ENCODE results near the gene CER1.

CER1 gene

DNA sequence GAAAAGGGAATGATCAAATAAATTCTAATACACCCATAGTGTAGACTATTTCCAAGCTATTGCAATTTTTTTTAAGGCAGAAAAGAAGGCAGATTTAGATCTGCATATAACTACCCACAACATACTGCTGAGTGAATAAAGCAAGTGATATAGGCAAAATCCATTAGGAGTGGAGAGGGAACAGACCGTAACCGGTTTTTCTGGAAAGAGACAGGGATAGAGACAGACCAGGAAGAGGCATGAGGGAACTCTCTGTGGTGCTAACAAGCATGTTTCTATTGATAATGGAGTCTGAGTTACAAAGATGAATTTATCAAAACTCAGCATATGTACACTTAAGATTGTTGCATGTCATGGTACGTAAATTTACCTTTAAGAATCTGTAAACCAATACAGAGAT is 43.8 kb downstream of the CER1 start:
- ChIA-PET POLR2A (no interaction called here), CTCF (interaction anchor here (0.9 kb wide), 1 partner anchor 17 kb away, joined by 3 read pairs; no protein-coding TSS in a partner anchor)
- H3K4me3 ChIP-seq (ENCODE audit: low read depth, low read length): no peak overlapping the region
- no peaks in the 10 kb centered on the region for H3K4me1 ChIP-seq (ENCODE audit: control insufficient read depth, insufficient read depth, low read length)
- TF ChIP-seq HOXD13 (CRISPR knock-in tag; IDR thresholded peaks at IDR 0.05; ENCODE audit: borderline replicate concordance): no peak
- TF ChIP-seq ZNF223 (tag by site-specific recombination; IDR thresholded peaks at IDR 0.05): no peak
- TF ChIP-seq ZBTB1 (tag by site-specific recombination; IDR thresholded peaks at IDR 0.05): no peak
- TF ChIP-seq ZNF843 (tag by site-specific recombination; IDR thresholded peaks at IDR 0.05): no peak
- no peak for TF ChIP-seq ZNF155 (tag by site-specific recombination; IDR thresholded peaks at IDR 0.05)
- TF ChIP-seq, protein P1, sequence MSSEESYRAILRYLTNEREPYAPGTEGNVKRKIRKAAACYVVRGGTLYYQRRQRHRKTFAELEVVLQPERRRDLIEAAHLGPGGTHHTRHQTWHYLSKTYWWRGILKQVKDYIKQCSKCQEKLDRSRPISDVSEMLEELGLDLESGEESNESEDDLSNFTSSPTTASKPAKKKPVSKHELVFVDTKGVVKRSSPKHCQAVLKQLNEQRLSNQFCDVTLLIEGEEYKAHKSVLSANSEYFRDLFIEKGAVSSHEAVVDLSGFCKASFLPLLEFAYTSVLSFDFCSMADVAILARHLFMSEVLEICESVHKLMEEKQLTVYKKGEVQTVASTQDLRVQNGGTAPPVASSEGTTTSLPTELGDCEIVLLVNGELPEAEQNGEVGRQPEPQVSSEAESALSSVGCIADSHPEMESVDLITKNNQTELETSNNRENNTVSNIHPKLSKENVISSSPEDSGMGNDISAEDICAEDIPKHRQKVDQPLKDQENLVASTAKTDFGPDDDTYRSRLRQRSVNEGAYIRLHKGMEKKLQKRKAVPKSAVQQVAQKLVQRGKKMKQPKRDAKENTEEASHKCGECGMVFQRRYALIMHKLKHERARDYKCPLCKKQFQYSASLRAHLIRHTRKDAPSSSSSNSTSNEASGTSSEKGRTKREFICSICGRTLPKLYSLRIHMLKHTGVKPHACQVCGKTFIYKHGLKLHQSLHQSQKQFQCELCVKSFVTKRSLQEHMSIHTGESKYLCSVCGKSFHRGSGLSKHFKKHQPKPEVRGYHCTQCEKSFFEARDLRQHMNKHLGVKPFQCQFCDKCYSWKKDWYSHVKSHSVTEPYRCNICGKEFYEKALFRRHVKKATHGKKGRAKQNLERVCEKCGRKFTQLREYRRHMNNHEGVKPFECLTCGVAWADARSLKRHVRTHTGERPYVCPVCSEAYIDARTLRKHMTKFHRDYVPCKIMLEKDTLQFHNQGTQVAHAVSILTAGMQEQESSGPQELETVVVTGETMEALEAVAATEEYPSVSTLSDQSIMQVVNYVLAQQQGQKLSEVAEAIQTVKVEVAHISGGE (tag by site-specific recombination; conservative IDR thresholded peaks at IDR 0.05; ENCODE audit: low read depth): no peak
- TF ChIP-seq KLF9 (tag by site-specific recombination; IDR thresholded peaks at IDR 0.05; ENCODE audit: low read depth): no peak
- H3K36me3 ChIP-seq (ENCODE audit: control insufficient read depth in 2 of 2, insufficient read depth in 1 of 2, low read length in 2 of 2): peaks cover 0 to 4% of the 10 kb centered on the region in 2 experiments; a peak in 1 of 3 replicates
- no peaks in the 10 kb centered on the region for H3K9me3 ChIP-seq (ENCODE audit: control insufficient read depth, insufficient read depth, low read depth, low read length)
- no peak overlapping the region for H3K27ac ChIP-seq (ENCODE audit: extremely low read depth, low read depth, low read length)

DNA sequence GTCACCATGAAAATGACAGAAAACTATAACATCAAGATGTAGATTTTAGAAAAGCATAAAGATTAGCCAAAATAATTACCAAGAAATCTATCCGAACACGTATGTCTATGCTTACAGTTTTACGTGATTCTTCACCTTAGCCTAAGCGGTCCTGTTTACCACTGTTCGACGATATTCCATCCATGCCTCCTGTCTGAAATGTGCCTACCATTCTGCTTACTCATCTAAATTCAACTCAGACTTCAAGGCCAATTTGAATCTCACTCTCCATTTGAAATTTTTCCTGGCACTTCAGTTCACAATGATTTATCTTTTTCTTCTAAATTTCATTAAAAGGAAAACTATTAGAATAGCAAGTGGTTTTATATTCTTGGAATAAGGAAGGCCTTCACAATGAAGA is 44.7 kb downstream of the CER1 start:
- Histone ChIP-seq H3K9me3 (ENCODE audit: control insufficient read depth, insufficient read depth, low read depth, low read length) (no peaks in the 10 kb centered on the region), H3K4me1 (ENCODE audit: control insufficient read depth, insufficient read depth, low read length) (no peaks in the 10 kb centered on the region), H3K4me3 (ENCODE audit: low read depth, low read length) (no peak overlapping the region), H3K27ac (ENCODE audit: extremely low read depth, low read depth, low read length) (no peak overlapping the region), H3K36me3 (ENCODE audit: control insufficient read depth in 2 of 2, insufficient read depth in 1 of 2, low read length in 2 of 2) (peaks cover 0 to 4% of the 10 kb centered on the region in 2 experiments; a peak in 1 of 3 replicates)
- TF ChIP-seq ZBTB7A (tag by site-specific recombination; IDR thresholded peaks at IDR 0.05; ENCODE audit: low read depth) (no peak), ZNF660 (tag by site-specific recombination; IDR thresholded peaks at IDR 0.05) (no peak), ZNF24 (tag by site-specific recombination; IDR thresholded peaks at IDR 0.05) (no peak), ZNF610 (tag by site-specific recombination; IDR thresholded peaks at IDR 0.05; ENCODE audit: borderline replicate concordance) (no peak), ZFP3 (tag by site-specific recombination; IDR thresholded peaks at IDR 0.05; ENCODE audit: low read depth) (no peak), HOXD13 (CRISPR knock-in tag; IDR thresholded peaks at IDR 0.05; ENCODE audit: borderline replicate concordance) (no peak), GLI2 (tag by site-specific recombination; IDR thresholded peaks at IDR 0.05; ENCODE audit: borderline replicate concordance, low read depth) (no peak)
- TF ChIP-seq, protein P2, sequence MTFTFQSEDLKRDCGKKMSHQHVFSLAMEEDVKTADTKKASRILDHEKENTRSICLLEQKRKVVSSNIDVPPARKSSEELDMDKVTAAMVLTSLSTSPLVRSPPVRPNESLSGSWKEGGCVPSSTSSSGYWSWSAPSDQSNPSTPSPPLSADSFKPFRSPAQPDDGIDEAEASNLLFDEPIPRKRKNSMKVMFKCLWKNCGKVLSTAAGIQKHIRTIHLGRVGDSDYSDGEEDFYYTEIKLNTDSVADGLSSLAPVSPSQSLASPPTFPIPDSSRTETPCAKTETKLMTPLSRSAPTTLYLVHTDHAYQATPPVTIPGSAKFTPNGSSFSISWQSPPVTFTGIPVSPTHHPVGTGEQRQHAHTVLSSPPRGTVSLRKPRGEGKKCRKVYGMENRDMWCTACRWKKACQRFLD (tag by site-specific recombination; IDR thresholded peaks at IDR 0.05): no peak
- ChIA-PET POLR2A (no interaction called here), CTCF (no interaction called here)

DNA sequence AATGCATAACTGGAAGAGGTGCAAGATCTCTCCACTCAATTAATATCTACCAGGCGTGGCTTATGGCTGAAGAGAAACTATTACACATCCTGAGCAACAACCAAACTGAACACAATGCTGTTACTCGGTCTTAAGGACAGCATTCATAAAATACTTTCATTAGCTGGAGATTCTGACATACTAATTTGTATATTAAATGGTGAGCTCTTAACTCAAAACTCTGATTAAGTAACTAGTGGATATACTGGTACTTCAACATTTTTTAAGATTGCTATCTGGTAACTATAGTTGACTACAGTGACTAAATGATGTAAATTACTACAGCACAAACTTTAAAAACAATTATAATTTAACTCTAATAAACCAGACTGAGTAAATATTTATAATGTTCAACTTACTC is 45.1 kb downstream of the CER1 start:
- CTCF ChIA-PET: interaction anchor here (1.2 kb wide), 1 partner anchor 25 kb away, joined by 6 read pairs; no protein-coding TSS in a partner anchor
- Histone ChIP-seq H3K9me3 (ENCODE audit: control insufficient read depth, insufficient read depth, low read depth, low read length) (no peaks in the 10 kb centered on the region), H3K27ac (ENCODE audit: extremely low read depth, low read depth, low read length) (no peak overlapping the region), H3K4me3 (ENCODE audit: low read depth, low read length) (no peak overlapping the region), H3K36me3 (ENCODE audit: control insufficient read depth in 2 of 2, insufficient read depth in 1 of 2, low read length in 2 of 2) (peaks cover 0 to 4% of the 10 kb centered on the region in 2 experiments; a peak in 1 of 3 replicates), H3K4me1 (ENCODE audit: control insufficient read depth, insufficient read depth, low read length) (no peaks in the 10 kb centered on the region)
- TF ChIP-seq, protein P3, sequence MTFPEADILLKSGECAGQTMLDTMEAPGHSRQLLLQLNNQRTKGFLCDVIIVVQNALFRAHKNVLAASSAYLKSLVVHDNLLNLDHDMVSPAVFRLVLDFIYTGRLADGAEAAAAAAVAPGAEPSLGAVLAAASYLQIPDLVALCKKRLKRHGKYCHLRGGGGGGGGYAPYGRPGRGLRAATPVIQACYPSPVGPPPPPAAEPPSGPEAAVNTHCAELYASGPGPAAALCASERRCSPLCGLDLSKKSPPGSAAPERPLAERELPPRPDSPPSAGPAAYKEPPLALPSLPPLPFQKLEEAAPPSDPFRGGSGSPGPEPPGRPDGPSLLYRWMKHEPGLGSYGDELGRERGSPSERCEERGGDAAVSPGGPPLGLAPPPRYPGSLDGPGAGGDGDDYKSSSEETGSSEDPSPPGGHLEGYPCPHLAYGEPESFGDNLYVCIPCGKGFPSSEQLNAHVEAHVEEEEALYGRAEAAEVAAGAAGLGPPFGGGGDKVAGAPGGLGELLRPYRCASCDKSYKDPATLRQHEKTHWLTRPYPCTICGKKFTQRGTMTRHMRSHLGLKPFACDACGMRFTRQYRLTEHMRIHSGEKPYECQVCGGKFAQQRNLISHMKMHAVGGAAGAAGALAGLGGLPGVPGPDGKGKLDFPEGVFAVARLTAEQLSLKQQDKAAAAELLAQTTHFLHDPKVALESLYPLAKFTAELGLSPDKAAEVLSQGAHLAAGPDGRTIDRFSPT (tag by site-specific recombination; IDR thresholded peaks at IDR 0.05): no peak
- TF ChIP-seq ZNF558 (tag by site-specific recombination; IDR thresholded peaks at IDR 0.05) (no peak), ZNF610 (tag by site-specific recombination; IDR thresholded peaks at IDR 0.05; ENCODE audit: borderline replicate concordance) (no peak), HOXC10 (CRISPR knock-in tag; IDR thresholded peaks at IDR 0.05) (no peak), OVOL3 (tag by site-specific recombination; IDR thresholded peaks at IDR 0.05) (no peak), ZNF404 (tag by site-specific recombination; IDR thresholded peaks at IDR 0.05) (no peak), ZNF501 (tag by site-specific recombination; IDR thresholded peaks at IDR 0.05) (no peak), GFI1B (tag by site-specific recombination; IDR thresholded peaks at IDR 0.05) (no peak)
- TF ChIP-seq, protein P4, sequence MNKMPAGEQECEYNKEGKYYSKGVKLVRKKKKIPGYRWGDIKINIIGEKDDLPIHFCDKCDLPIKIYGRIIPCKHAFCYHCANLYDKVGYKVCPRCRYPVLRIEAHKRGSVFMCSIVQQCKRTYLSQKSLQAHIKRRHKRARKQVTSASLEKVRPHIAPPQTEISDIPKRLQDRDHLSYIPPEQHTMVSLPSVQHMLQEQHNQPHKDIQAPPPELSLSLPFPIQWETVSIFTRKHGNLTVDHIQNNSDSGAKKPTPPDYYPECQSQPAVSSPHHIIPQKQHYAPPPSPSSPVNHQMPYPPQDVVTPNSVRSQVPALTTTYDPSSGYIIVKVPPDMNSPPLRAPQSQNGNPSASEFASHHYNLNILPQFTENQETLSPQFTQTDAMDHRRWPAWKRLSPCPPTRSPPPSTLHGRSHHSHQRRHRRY (tag by site-specific recombination; IDR thresholded peaks at IDR 0.05): no peak
- POLR2A ChIA-PET: no interaction called here
